GM12878 (cell line): ENCODE data around the gene MIEN1. TPM values are rescaled to one million over a fixed set of nuclear protein-coding genes. Genes with fewer than 3 reads are reported as not detected.

ENCODE experiments used
- ATAC-seq: fragments of 200-7000 bp; cut with Tn5 transposase; 3 replicates; pipeline ENCODE4 v1.9.1; 2020; ENCODE audit warnings: mild to moderate bottlenecking, moderate library complexity
- BruUV-seq: library from RNA; stranded (reverse); fragments of 400-500 nt; replicated peaks from 2 replicates; lab custom pipeline; 2021; lab: Mats Ljungman, UMichigan
- CTCF ChIA-PET: fragments of 300-600 bp; sonication (Branson Sonifier 250); formaldehyde crosslinking; extraction: SDS; loops from one replicate; lab custom pipeline; 2021; ENCODE audit warnings: inconsistent platforms; lab: Yijun Ruan, JAX
- POLR2A ChIA-PET: fragments of 350-600 bp; formaldehyde crosslinking; extraction: SDS; loops from one replicate; lab custom pipeline; 2021; ENCODE audit warnings: inconsistent platforms; lab: Charles Lee
- RAD21 ChIA-PET: fragments of 300-600 bp; sonication (Branson Sonifier 250); formaldehyde crosslinking; loops from one replicate; lab custom pipeline; 2023; ENCODE audit warnings: antibody characterized with exemption; ENCODE audit not compliant: unreplicated experiment; lab: Charles Lee
- SMC1A ChIA-PET: fragments of 300-600 bp; sonication (Branson Sonifier 250); formaldehyde crosslinking; loops from one replicate; lab custom pipeline; 2023; ENCODE audit not compliant: unreplicated experiment, uncharacterized antibody; lab: Charles Lee
- DNase-seq: peaks from one replicate; pipeline ENCODE4 v3.0.0-alpha.2; 2011; ENCODE audit warnings: low read depth, low spot score
- FAIRE-seq: peaks from 3 replicates; lab custom pipeline; 2011; peaks lifted over from hg19 to GRCh38; lab: Jason Lieb, UNC
- H2AFZ ChIP-seq: 2 replicates; pipeline ENCODE4 v1.6.0; 2011; ENCODE audit warnings: low read depth, low read length, control low read depth; ENCODE audit not compliant: control insufficient read depth
- H3K27ac ChIP-seq: 2 replicates; pipeline ENCODE4 v1.5.1; 2011; ENCODE audit warnings: control low read depth; ENCODE audit not compliant: control insufficient read depth, insufficient read depth
- H3K27me3 ChIP-seq, 2 experiments: replicated peaks in 1 of 2; 2 replicates each; pipeline versions ENCODE4 v1.6.0 to v1.6.1; 2011; ENCODE audit warnings: low read length in 1 of 2; ENCODE audit not compliant: control insufficient read depth in 2 of 2, insufficient read depth in 2 of 2
- H3K36me3 ChIP-seq, 2 experiments: 2 replicates each; pipeline ENCODE4 v1.5.1; 2011; ENCODE audit warnings: low read length in 1 of 2; ENCODE audit not compliant: control insufficient read depth in 2 of 2, insufficient read depth in 2 of 2
- H3K4me1 ChIP-seq: 2 replicates; pipeline ENCODE4 v1.6.1; 2011; ENCODE audit warnings: mild to moderate bottlenecking, low read length, moderate library complexity, mixed read lengths; ENCODE audit not compliant: control insufficient read depth, insufficient read depth
- H3K4me2 ChIP-seq: 2 replicates; pipeline ENCODE4 v1.6.0; 2011; ENCODE audit warnings: control low read depth; ENCODE audit not compliant: control insufficient read depth, insufficient read depth
- H3K4me3 ChIP-seq: fragments of 200-600 bp; sonication (generic); 2 replicates; pipeline ENCODE4 v1.5.1; 2016
- H3K79me2 ChIP-seq: 2 replicates; pipeline ENCODE4 v1.6.0; 2011; ENCODE audit warnings: low read length; ENCODE audit not compliant: control insufficient read depth, insufficient read depth
- H3K9ac ChIP-seq: 2 replicates; pipeline ENCODE4 v1.8.0; 2011; ENCODE audit warnings: low read length, control low read depth, mixed read lengths; ENCODE audit not compliant: control insufficient read depth, insufficient read depth
- H3K9me3 ChIP-seq: replicated peaks from 3 replicates; pipeline ENCODE4 v1.5.1; 2011; ENCODE audit warnings: mild to moderate bottlenecking, low read length; ENCODE audit not compliant: control insufficient read depth, insufficient read depth
- H4K20me1 ChIP-seq: 2 replicates; pipeline ENCODE4 v1.6.0; 2011; ENCODE audit not compliant: control insufficient read depth, insufficient read depth
- ATF7 ChIP-seq: fragments of 450-650 bp; IDR thresholded peaks from 2 replicates; pipeline ENCODE4 v1.6.1; 2016; ENCODE audit warnings: low read depth, mild to moderate bottlenecking
- BRCA1 ChIP-seq: IDR thresholded peaks from 2 replicates; pipeline ENCODE4 v1.6.1; 2011; ENCODE audit warnings: low read depth, low read length, improper control_type of control experiment
- ELK1 ChIP-seq: IDR thresholded peaks from 2 replicates; pipeline ENCODE4 v1.6.1; 2012; ENCODE audit warnings: low read depth, low read length, improper control_type of control experiment
- ETV6 ChIP-seq, 2 experiments: fragments of 450-650 bp in 1 of 2; IDR thresholded peaks in 1 of 2; conservative IDR thresholded peaks in 1 of 2; 2 replicates each; pipeline ENCODE4 v1.6.1; 2014; ENCODE audit warnings: antibody characterized with exemption in 1 of 2, borderline replicate concordance in 1 of 2, low read depth in 1 of 2, mild to moderate bottlenecking in 1 of 2, moderate library complexity in 1 of 2
- JUND ChIP-seq: IDR thresholded peaks from 2 replicates; pipeline ENCODE4 v1.6.1; 2012; ENCODE audit warnings: low read depth, mild to moderate bottlenecking, low read length, improper control_type of control experiment, moderate library complexity
- KDM1A ChIP-seq: fragments of 200-600 bp; sonication (generic); IDR thresholded peaks from 2 replicates; pipeline ENCODE4 v1.6.1; 2016; ENCODE audit warnings: borderline replicate concordance
- PAX5 ChIP-seq: IDR thresholded peaks from 2 replicates; pipeline ENCODE4 v1.6.1; 2011; ENCODE audit warnings: low read depth, low read length, borderline replicate concordance
- PKNOX1 ChIP-seq: fragments of 450-650 bp; IDR thresholded peaks from 2 replicates; pipeline ENCODE4 v1.6.1; 2016; ENCODE audit warnings: mild to moderate bottlenecking
- SKIL ChIP-seq: fragments of 450-650 bp; IDR thresholded peaks from 2 replicates; pipeline ENCODE4 v1.6.1; 2017; ENCODE audit warnings: mild to moderate bottlenecking, low read depth, inconsistent platforms; ENCODE audit not compliant: poor library complexity, severe bottlenecking
- ZBTB40 ChIP-seq: fragments of 450-650 bp; IDR thresholded peaks from 2 replicates; pipeline ENCODE4 v1.6.1; 2016; ENCODE audit warnings: mild to moderate bottlenecking, moderate library complexity, borderline replicate concordance
- WGBS: methylation state at CpG from one replicate; pipeline ENCODE4 v1.1.6; 2016; ENCODE audit warnings: low lambda C conversion rate; ENCODE audit not compliant: insufficient replicate concordance, insufficient coverage; ENCODE audit errors: missing lambda C conversion rate; 5-methylcytosine and 5-hydroxymethylcytosine counted together
- in situ Hi-C: fragments of 300-500 bp; cut with MboI; formaldehyde crosslinking; loops from 9 replicates; pipeline ENCODE4 v1.14.3; 2018; ENCODE audit warnings: mixed read lengths
- intact Hi-C: fragments of 100-400 bp; cut with micrococcal nuclease; formaldehyde crosslinking; loops from one replicate; pipeline ENCODE4 v1.14.2; 2022; ENCODE audit not compliant: unreplicated experiment
- polyA plus RNA-seq, 11 experiments: library from polyadenylated mRNA; depleted of rRNA in 4 of 11; unstranded in 6 of 11; stranded (reverse) in 5 of 11; fragments of >200 nt; fragmentation: Nextera tagmentation in 4 of 11; fragmentation: Illumina TruSeq in 1 of 11; extraction: Ambion mirVana in 4 of 11; extraction: Trizol in 1 of 11; gene quantifications; 1 replicate in 1 of 11; 2 replicates in 10 of 11; pipeline versions ENCODE4 v1.2.1 to v1.2.3, GENCODE V29; 2011 to 2016; ENCODE audit warnings: inconsistent platforms in 2 of 11, missing spikeins in 2 of 11, low read depth in 1 of 11
- total RNA-seq, 4 experiments: library from RNA; depleted of rRNA in 3 of 4; stranded (reverse); fragments of >200 nt in 3 of 4; fragmentation: Illumina TruSeq in 1 of 4; extraction: Trizol in 1 of 4; gene quantifications; 2 replicates each; pipeline versions ENCODE4 v1.2.1 to v1.2.3, GENCODE V29; 2013 to 2021

Gene MIEN1
- total and polyA plus RNA-seq, 10 of the 15 experiments (the other 5 are each of a cell fraction or from before 2014, with no cell fraction given): 24.9 to 89.1 (median 47.7) TPM

- Histone ChIP-seq H3K36me3 (no peaks in the 10 kb centered on the region), H3K9me3 (no peaks in the 10 kb centered on the region), H3K79me2 (peaks cover 7% of the 10 kb centered on the region), H3K4me1 (peaks cover 3% of the 10 kb centered on the region; the same call in 1 of the 2 replicates), H4K20me1 (no peaks in the 10 kb centered on the region), H3K4me2 (no peak overlapping the region), H3K9ac (no peak overlapping the region), H3K27ac (no peak overlapping the region)
- 98% methylated on average over 3 of the region's 3 CpGs for WGBS
- FAIRE-seq (no peak), DNase-seq (no peak)
- SMC1A ChIA-PET: interaction anchor here (0.9 to 1.7 kb wide), 3 partner anchors 21 to 45 kb away, joined by 3 to 6 read pairs (median 4); partner anchors contain the start of gene PGAP3
- intact Hi-C loops: loop anchor here (5.0 kb wide), 1 partner anchor 110 kb away; no protein-coding TSS in a partner anchor
- RAD21 ChIA-PET: interaction anchor here (1.0 kb wide), 1 partner anchor 131 kb away, joined by 3 read pairs; the partner anchor contains the start of gene IKZF3
- POLR2A ChIA-PET: interaction anchor here (0.7 kb wide), 1 partner anchor 23 kb away, joined by 4 read pairs; no protein-coding TSS in a partner anchor
- TF ChIP-seq ATF7 (no peak), KDM1A (no peak), ZBTB40 (no peak), ETV6 (conservative IDR thresholded peaks at IDR 0.05 in 1 of 2, IDR thresholded peaks at IDR 0.05 in 1 of 2; ENCODE audit: borderline replicate concordance in 1 of 2, low read depth in 1 of 2) (no peak), ELK1 (no peak), BRCA1 (no peak), SKIL (no peak), JUND (no peak), PAX5 (no peak), PKNOX1 (no peak)
- TF ChIP-seq, all 136 proteins: peak for 0
- no TSS peak for BruUV-seq
- CTCF ChIA-PET: interaction anchor here (0.7 to 5.6 kb wide), 10 partner anchors 12 to 128 kb away, joined by 3 to 79 read pairs (median 12); partner anchors contain the start of genes PNMT and STARD3
- in situ Hi-C loops: no loop called here
- no peak overlapping the region for H2AFZ ChIP-seq
- no peak for ATAC-seq
- H3K27me3 ChIP-seq: no peaks in the 10 kb centered on the region
- H3K4me3 ChIP-seq: no peak overlapping the region
Measured at GRCh38 chr17:39732586-39732985, 2.3 kb upstream of the MIEN1 start.
